HG03520 (cell line): ENCODE measurements around the gene DHRSX.
"Not testable (repeated sequence)": the region's sequence is repeated elsewhere in the genome, so short reads cannot be mapped to it uniquely, and the experiment has no call there.

Experiments used
- ATAC-seq: cut with Tn5 transposase; IDR thresholded peaks from one replicate; pipeline ENCODE4 v1.9.1; 2021; ENCODE audit warnings: mild to moderate bottlenecking, moderate library complexity; ENCODE audit not compliant: unreplicated experiment

The DHRSX gene

DNA sequence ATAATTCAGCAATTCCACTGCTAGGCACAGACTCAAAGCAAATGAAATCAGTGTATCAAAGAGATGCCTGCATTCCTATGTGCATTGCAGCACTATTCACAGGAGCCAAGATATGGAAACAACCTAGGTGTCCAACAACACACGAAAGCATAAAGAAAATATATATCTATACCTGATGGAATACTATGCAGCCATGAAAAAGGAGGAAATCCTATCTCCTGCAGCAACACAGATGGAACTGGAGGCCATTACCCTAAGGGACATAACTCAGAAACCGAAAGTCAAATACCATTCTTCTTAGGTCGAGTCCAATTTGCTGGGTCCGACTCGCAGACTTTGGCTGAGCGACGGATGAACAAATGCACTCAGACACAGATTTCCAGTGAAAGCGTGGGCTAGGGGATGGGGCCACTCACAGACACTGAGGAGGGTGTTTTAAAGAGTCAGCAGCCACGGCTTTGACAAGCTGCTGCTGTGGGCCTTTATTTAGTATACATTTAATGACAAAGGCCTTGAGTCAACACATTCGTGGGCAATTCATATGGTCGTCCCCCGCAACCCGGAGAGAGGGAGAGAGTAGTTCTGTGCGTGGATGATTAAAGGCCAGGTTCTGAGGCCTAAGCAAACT is 93.8 kb downstream of the DHRSX start:
- ATAC-seq = no peak

DNA sequence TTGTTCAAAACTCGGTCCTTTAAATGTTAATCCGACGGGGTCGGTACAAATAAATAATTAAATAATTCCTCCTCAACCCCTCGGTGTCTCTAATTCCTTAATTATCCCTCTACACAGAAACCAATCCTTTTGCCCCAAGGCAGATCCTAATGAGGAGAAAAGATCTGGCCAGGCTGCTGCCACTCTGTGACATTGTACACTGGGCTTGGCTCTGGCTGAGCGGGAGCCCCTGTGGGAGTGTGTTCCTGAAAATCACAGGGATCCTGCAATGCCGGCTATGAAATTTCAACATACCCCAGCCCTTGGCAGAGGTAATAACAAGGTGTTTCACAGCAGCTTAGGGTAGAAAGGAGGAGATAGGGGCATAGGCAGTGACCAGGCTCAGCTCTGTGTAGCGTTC is 96.0 kb downstream of the DHRSX start:
- no peak for ATAC-seq

DNA sequence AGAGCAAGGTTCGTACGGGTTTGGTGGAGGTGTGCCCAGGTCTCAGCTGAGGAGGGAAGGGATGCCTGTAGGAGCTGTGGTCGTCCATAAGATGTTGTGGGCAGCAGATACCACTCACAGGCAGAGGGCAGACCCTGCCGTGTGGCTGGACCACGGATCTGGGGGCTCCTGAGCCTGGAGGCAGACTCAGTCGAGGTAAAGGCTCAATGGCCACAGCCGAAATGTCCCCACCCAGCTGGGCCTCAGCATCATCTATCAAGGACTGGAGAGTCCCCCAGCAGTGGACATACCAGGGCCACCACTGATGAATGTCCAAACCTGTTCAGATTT is 98.5 kb downstream of the DHRSX start:
- ATAC-seq = no peak

DNA sequence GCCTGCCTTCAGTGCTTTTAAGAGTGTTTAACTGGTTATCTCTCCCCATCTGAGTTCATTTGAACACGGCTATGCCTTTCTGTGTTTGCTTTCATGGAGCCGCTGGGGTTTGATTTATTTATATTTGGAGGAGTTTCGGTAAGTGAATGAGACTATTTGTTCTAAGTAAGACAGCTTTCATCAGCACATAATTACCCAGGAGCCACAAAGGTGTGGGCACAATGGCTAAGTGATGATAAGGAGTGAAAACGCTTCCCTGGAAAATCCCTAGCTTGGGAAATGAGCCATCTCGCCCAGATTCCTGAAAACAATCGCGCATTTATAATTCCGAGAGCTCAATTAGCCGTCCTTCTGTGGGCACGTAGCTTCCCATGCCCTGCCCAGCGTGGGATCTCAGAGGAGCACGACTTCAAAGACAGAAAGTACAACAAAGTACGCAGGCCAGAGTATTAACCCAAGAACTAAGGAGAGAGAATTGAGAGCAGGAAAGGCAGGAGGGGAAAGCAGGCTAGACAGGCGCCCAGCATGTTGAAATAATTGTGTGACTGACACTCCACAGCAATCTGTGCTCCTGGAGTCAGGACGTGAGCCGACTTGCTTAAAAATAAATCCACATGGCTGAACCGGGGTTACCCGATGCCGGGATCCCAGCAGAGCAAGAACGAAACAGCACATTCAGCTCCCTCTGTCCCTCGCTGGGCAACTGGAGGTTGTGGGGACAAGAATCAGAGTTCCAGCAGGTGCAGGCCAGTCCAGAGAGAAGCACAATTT is 99.0 kb downstream of the DHRSX start:
- no peak for ATAC-seq

DNA sequence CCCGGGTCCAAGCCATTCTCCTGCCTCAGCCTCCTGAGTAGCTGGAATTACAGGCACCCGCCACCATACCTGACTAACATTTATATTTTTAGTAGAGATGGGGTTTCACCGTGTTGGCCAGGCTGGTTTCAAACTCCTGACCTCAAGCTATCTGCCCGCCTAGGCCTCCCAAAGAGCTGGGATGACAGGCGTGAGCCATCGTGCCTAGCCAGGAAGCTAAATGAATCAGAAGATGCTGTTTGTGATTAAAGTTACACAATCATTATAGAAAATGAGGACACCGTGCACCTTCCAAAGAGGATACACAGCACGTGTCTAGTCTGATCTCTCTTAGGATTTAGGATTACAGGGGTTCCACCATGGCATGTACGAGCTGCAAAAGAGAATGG is 99.6 kb downstream of the DHRSX start:
- no peak for ATAC-seq

DNA sequence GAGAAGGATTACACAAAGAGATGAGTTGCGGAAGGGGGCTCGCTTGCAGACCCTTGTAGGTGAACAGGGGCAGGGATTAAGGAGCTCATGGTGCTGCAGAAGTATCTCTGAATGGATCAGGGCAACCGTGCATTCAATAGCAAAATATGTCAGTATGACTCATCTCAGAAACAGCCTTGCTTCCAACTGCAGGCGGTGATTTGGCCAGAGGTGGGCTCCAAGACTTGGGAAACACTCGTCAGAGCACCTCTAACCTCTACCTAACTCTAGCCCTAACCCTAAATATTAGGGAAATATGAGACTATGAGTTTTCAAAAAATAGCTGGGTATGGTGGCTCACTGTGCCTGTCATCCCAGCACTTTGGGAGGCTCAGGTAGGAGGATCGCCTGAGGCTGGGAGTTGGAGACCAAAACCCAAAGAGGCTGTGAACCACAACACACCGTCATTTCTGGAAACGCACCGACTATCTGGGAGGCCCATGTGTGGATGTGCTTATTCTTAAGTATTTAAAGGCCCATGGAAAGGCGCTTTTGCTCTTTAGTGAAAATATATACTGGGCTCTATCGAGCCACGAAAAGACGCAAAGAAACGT is 102.6 kb downstream of the DHRSX start:
- ATAC-seq = no peak

DNA sequence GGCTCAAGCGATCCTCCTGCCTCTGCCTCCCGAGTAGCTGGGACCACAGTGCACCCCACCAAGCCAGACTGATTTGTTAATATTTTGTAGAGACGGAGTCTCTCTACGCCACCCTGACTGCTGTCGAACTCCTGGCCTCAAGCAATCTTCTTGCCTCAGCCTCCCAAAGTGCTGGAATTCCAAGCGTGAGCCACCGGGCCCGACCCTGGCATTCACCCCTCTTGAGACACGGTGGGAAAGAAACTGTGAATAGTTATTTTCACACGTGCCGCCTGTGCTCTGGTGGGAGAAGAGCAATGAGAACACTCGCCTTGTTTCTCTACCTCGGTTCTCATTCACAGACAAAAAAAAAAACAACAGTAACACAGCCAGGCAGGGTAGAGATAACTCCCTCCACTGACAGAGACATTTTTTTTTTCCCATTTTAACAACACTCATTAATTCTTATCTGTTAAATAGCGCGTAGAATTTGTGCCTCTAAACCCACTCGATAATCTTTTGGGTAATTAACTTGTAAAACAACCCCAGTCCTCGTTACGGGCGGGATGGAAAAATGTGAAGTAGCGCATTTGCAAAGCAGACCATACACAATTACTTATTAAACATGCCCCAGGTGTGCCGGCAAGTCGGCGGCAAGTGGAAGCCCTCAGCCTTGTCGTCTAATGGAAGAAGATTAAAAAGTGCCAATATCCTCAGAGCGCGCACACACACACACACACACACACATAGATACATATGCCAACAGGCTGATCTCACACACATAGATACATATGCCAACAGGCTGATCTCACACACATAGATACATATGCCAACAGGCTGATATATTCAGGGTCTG is 103.3 kb downstream of the DHRSX start:
- no peak for ATAC-seq

DNA sequence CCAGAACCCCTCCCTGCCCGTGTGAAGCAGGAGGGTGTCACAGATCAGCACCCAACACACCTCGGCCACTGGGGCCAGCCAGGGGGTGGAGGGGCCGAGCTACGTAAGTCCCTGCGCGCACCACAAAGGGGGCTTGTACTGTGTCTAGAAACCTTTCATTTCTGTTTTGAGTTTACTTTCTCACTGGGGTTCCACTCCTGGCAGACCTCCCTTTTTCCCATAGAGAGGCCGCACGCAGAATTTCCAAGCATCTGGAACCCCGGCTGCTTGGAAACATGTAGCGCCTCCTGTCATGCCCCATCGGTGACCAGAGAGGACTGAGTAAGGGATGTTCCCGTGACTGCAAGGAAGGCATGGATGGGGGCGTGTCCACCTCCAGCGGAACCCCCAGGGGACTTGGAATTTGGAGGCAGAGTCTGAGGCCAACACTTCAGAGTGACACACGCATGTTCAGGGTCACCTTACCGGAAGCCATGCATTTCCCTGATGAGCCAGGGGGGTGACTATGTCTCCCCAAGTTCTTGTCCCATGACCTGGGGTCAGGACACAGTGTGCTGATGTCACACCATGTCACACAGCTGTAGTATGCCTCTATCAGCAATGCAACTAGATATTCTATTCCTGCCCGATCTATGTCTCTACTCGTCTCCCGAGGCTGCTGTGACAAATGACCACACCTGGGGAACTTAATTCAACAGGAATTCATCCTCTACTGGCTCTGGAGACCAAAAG is 105.3 kb downstream of the DHRSX start:
- no peak for ATAC-seq

DNA sequence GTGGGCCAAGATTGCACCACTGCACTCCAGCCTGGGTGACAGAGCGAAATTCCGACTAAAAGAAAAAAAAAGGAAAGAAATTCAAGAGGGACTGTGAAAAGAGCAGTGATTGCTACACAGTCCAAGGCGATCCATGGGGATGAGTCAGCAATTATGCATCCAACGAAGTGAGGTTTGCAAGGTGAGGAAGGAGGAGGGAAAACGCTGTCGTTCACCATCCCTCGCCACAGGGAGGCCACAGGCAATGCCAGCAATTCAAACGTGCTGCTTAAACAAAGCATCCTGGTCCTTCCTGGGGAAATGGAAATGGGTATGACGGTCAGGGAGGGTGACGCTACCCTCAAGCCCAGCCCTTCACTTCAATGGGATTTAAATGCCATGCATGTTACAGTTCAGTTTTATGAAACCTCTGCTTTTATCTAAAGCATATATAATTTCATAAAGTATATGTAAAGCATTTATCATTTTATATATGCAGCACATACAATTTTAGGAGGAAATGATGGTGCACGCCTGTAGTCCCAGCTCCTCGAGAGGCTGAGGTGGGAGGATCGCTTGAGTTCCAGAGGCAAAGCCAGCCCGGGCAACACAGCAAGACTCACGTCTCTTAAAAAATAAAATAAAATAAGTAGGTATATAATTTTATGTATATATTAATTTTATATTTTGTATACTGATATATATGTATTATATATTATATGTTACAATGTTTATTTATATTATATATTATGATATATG is 108.7 kb downstream of the DHRSX start:
- ATAC-seq = no peak

DNA sequence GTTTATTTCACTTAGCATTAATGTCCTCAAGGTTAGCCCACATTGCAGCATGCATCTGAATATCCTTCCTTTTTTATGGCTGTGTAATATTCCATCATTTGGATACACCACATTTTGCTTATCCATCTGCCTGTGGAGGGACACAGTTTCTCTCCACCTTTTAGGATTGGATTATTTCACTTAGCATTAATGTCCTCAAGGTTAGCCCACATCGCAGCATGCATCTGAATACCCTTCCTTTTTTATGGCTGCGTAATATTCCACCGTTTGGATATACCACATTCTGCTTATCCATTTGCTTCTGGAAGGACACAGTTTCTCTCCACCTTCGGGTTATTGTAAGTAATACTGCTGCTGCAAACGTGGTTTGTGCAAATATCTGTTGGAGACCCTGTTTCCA is 110.0 kb downstream of the DHRSX start:
- no peak for ATAC-seq

DNA sequence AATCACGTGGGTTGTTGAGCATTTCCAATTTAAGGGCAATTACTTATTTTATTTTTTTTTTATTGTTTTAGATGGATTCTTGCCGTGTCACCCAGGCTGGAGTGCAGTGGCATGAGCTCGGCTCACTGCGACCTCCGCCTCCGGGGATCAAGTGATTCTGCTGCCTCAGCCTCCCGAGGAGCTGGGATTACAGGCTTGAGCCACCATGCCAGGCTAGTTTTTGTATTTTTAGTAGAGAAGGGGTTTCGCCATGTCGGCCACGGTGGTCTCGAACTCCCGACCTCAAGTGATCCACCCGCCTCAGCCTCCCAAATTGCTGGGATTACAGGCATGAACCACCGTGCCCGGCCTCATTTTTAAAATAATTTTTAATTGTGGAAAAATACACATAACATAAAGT is 111.0 kb downstream of the DHRSX start:
- not testable (repeated sequence) for ATAC-seq

DNA sequence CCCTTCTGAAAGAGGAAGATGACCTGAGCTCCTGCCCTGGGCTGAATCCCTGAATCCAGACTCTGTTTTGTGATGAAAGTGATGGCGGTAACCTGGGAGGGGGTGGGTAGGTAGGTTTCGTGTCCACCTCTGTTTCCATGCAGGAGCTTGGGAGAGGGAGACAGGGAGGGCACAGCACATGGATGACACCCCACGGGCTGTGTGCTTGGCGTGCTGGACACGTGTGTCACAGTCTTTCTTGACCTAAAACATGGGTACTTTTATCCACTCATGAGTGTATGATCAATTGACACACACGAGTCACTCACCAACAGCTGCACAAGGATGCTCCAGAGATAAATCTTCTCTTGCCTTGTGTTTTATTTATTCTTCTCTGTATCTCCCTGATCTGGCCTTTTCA is 111.5 kb downstream of the DHRSX start:
- no peak for ATAC-seq

DNA sequence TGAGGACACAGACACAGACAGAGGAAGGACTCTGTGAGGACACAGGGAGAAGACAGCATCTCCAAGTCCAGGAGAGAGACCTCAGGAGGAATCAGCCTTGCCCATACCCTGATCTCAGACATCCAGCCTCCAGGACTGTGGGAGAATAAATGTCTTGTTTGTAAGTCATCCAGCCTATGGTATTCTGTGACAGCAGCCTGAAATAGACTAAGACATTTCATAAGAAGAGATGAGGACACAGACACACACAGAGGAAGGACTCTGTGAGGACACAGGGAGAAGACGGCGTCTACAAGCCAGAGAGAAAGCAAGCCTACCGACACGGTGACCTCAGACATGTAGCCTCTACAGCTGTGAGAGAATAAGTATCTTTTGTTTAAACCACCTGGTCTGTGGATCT is 112.1 kb downstream of the DHRSX start:
- no peak for ATAC-seq

DNA sequence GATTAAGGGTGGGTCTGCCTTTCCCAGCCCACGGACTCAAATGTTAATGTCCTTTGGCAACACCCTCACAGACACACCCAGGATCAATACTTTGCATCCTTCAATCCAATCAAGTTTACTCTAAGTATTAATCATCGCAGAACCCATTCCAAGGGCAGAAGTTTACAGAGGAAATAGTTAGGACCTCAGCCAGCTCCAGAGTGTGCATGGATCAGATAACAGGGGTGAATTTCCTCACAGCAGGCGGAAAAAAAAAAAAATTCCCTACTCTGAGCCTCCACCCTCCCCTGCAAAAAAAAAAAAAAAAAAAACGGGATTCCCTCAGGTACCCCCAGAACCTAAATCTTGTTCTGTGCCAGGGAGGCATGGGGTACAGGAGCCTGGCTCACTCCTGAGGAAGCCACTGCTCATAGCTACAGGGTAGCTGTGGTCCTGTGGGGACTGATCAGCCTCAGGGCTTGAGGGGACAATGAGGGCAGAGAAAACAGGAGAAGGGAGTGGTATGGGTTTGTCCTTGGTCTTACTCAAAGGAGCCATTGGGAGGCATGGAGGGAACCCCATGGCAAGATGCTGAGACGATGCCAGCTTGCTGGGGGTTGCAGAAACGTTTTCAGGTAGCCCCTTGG is 113.0 kb downstream of the DHRSX start:
- ATAC-seq = no peak

DNA sequence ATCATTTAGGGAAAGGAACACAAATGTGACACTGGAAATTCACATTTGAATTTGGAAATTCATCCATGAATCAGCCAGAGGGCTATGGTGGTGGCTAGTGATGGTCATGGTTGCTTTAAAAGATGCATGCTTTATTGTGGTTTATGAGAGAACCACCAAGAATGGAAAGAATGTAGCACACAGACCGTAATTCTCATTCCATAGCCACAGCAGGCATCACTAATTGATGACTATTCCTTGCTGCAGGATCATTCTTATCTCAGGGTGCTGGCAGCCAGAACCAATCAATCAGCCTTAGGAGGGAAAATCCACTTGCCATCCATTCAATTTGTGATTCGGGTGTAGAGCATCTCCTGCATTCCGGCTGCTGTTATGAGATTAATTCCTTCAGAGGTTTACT is 115.6 kb downstream of the DHRSX start:
- ATAC-seq = no peak

DNA sequence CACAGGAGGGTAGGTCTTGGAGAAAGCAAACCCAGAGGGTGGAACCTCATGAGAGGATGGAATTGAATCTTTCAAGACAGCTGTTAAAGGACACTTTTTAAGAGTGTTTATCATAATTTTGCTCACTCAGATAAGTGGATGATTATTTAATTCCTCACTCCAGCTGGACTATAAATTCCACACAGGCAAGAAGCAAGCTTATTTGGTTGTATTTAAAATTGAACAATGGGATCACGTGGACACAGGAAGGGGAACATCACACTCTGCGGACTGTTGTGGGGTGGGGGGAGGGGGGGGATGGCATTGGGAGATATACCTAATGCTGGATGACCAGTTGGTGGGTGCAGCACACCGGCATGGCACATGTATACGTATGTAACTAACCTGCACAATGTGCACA is 116.3 kb downstream of the DHRSX start:
- no peak for ATAC-seq

DNA sequence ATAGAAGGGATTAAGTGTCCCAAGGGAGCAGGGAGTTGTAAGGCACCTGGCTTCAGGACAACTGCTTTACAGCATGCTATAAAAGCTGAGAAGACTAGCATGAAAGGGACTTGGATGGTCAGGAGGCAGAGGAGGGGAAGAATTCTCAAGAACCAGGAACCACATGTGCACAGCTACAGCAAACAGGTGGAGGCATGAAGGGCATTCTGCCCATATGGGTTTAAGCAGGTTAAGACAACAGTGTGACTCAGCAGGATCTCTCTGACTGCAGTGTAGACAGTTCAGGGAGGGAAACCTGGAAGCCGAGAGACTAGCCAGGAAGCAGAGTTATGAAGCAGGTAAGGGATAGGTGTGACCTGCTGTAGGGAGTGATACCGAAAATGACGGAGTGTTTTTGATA is 117.0 kb downstream of the DHRSX start:
- no peak for ATAC-seq

DNA sequence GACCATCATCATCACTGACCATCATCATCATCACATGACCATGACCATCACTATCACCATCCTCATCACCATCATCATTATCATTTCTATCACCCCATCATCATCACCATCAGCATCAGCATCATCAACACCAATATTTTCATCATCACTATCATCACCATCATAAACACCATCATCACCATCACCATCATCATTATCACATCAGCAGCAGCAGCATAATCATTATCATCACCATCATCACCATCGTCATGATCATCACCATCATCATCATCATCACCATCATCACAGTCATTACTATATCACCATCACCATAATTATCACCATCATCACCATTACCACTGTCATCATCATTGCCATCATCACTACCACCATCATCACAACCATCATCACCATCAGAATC is 117.6 kb downstream of the DHRSX start:
- no peak for ATAC-seq

DNA sequence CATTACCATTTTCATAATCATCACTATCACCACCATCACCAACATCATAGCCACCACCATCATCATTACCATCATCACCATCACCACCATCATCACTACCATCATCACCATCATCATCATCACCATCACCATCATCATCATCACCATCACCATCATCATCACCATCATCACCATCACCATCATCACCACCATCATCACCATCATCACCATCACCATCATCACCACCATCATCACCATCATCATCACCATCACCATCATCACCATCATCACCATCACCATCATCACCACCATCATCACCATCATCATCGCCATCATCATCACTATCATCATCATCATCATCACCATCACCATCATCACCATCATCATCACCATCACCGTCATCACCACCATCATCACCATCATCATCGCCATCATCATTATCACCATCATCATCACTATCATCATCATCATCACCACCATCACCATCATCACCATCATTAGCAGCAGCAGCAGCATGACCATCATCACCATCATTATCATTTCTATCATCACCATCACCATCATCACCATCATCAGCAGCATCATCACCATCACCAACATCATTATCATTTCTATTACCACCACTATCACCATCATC is 118.2 kb downstream of the DHRSX start:
- ATAC-seq = not testable (repeated sequence)
